Activated CD8-positive, alpha-beta memory T cell treated with anti-CD3 and anti-CD28 coated beads for 24 hours (primary cell): Measurements from ENCODE around the gene AK8.

ENCODE experiments used
- DNase-seq: peaks from one replicate; pipeline ENCODE4 v3.0.0-alpha.2; 2020

AK8 gene

DNA sequence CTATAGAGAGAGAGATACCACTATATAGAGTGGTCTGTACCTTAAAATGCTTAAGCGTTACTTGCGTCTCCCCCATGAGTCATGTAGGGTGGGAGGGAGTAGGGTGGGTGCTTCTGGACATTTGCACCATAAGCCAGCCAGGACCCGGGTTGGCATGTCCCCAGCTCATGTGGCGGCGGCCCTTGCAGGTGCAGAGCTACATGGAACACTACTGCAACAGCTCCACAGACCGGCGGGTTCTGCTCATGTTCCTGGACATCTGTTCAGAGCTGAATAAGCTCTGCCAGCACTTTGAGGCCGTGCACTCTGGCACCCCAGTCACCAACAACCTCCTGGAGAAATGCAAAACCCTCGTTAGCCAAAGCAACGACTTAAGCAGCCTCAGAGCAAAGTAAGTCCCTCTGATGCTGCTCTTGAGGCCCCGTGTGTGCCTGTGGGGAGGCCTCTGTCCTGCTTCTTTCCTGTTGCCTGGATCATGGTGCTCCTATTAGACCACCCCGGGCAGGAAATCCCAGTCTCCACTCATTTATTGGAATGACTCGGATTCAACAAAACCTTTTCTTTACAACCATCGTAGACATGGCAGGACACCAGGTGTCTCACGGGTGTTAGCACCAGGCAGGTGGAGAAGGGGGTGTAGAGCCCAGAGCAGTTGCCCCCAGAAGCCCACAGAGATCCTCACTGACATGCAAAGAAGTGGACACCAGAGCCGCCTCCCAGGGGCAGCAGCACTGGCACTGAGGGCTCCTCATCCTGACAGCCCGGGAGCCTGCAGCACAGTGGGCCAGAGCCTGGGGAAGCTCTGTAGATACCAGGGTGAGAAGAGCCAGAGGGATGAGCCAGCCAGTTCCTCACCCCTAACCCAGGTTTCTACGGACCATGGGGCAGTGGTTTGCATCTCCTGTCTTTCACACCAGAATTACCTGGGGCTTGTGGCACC lies 9.4 kb upstream of the AK8 start:
- DNase-seq = no peak

DNA sequence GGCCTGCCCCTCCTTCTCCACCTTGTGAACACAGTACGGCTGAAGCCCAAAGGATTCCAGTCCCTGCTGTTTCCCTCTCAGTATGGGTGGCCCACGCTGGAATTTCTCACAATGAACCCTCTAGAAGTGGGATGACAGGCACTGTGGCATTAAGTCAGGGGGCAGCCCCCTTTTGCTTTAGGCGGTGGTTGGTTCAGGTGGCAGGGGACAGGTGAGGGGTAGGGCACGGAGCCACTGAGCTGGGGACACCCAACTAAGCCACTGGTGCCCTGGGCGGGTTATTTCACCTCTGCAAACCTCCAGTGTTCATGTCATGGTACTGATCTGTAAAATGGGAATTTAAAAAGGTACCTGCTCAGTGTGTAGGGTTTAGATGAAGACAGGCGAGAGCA lies 8.2 kb upstream of the AK8 start:
- DNase-seq = no peak

- no peak for DNase-seq
Measured at GRCh38 chr9:132885720-132886333, 7.7 kb upstream of the AK8 start.

GRCh38 chr9:132883349-132884294 lies 5.5 kb upstream of the AK8 start:
- DNase-seq = no peak

- DNase-seq = no peak
Measured at GRCh38 chr9:132882616-132883015, 4.5 kb upstream of the AK8 start.

DNA sequence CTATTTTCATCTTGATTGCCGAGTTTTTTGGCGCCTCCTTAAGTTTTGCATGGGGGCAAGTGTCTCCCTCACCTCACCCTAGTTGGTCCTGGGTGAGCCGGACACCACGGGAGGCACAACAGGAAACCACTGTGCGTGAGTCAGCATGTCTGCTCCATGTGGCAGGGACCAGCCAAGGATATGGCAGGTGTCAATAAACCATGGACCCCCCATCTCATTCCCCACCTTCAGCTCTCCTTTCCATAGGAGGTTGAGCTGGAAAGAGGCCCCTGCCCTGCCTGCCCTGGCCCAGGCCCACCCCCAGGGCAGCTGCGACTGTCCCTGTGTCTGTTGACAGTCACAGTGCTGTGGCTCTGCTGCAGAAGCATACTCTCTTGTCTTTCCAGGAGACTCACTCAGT lies 3.7 kb upstream of the AK8 start:
- DNase-seq = no peak

DNA sequence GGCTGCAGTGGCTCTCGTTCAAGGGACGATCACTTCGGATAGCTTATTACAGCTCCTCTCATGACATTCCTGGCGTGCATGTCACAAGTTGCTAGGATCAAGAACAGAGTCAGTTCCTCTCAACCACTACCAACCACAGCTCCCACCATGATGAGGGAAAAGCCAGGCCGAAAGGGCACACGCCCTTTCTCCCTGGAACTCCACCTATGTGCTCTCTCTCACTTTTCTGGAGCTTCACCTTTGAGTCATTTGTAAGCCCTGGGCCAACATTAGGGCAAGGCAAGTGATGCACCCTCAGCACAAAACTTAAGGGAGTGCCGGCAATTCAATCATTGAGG lies 2.2 kb upstream of the AK8 start:
- DNase-seq = no peak

DNA sequence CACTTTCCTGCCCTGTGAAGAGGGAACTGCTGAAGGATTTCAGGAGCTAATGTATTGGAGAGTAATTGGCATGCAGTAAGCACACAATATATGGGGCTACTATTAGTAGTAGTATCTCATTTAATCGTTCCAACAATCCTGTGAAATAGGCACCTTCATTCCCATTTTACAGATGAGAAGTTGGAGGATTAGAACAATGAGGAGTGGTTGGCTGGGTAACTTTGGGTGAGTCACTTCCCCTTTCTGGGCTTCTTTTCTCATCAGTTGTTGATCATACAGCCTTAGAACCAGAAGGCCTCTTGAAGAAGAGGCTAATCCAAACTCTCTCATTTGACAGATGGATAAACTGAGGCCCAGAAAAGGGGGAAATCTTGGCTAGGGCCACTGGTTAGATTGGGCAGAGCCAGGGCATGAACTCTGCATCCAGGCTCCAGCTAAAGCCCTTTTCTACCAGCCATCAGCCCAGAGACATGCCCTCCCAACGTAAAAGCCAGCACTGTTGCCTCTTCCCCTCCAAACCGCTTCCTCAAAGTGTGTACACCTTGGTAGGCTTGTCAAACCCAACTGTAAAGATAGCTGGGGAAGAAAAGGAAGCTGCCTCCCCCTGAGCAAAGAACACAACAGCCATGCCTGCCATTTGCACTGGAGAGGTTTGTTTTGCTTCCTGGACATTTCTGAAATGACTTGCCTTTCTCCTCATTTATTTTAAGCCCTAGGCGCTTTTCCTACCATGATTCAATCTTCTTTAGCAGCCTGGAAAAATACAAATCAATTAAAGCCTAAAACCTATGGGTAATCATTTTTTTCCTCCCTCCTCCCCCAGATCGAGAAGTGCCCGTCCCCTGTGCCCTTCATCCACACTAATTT lies 1.6 kb upstream of the AK8 start:
- DNase-seq = no peak

DNA sequence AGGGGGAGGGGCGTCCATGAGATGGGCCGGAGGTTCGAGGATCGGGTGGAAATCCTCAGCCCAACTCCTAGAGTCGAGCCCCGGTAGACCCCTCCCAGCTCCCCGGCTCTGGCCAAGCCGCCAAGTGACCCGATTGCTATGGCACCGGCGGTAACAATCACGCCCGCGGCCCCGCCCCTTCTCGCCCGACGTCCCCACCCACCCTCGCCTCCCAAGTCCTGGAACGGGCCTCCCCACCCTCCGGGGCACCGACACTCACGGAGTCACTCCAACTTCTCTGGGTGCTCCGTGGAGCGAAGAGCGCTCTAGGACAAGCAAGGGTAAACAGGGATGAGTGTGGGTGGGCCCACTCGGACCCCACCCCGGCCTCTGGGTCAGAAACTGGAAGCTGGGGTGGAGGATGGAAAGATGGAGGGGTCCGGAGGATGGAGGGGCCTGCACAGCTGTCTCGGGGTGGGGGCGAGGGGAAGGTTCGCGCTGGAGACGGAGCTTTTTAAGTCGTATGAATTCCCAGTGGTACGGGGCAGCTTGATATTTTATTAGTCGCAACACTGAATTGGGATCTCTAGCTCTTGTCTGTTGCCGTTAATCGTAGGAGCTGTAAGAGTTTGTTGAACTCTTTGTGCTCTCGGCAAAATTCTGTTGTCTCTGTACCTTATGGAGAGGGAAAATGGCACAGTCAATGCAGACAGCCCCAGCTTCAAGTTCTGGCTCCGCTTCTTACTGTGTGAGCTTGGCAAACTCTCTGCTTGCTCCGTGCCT lies 792 bp upstream of the AK8 start, which contains the start of gene SPACA9:
TSS of gene SPACA9 (plus strand) at position 204 of the 762 bp plus-strand sequence. CDS start 5,050 bp downstream, outside the sequence.
- DNase-seq = peak; percentile 67

GRCh38 chr9:132877458-132877823 lies 643 bp downstream of the AK8 start:
- DNase-seq = no peak

DNA sequence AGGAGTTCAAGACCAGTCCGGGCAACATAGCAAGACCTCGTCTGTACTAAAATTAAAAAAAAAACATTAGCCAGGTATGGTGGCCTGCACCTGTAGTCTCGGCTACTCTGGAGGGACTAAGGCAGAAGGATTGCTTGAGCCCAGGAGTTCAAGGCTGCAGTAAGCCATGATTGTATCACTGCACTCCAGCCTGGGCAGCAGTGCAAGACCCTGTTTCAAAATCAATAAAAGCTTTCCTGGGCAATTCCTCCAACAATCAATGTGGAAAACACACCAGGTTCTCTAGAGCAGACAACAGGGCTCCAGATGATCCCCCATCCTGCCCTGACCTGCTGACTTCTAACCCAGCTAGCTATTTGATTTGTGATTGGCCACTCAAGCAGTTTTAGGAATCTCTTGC lies 1.2 kb downstream of the AK8 start:
- no peak for DNase-seq

- DNase-seq = no peak
Measured at GRCh38 chr9:132875159-132875558, 2.9 kb downstream of the AK8 start.

- no peak for DNase-seq
Measured at GRCh38 chr9:132873403-132873802, 4.7 kb downstream of the AK8 start.

DNA sequence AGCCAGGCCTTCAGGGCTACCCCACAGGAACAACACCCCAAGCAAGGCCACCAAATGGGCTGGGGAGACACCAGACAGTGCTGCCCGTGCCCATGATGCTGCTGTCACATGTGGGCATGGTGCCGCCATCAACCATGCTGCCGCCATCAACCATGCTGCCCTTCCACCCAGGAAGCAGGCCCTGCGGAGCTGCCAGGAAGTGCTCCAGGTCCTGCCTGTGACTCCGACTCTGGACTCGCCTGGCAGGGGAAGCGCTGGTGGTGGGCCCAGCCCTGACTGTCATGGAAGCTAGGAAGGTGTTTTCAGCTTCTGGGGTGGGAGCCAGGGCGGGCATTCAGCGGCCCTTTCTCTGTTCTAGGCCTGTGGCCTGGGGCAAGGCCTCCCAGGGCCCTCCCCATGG lies 8.8 kb downstream of the AK8 start:
- no peak for DNase-seq

GRCh38 chr9:132866898-132867297 lies 11.2 kb downstream of the AK8 start:
- no peak for DNase-seq

DNA sequence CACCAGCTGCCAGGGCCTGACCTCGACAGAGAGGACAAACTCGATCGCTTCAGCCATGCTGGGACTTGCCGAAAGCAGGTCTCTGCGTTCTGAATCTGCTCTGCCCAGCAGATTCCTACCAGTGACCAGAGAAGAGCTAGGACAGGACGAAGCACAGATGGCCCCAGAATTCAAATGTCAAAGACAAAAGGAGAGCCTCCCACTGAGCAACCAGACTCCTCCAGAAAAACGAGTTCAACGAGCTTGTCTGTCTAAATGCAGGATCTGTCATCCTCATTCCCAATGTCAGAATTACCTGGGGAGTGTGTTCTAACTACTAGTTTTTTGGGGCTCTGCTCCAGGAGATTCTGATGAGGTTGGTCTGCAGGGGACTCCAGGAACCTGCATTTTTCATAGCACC lies 13.4 kb downstream of the AK8 start:
- DNase-seq = no peak

DNA sequence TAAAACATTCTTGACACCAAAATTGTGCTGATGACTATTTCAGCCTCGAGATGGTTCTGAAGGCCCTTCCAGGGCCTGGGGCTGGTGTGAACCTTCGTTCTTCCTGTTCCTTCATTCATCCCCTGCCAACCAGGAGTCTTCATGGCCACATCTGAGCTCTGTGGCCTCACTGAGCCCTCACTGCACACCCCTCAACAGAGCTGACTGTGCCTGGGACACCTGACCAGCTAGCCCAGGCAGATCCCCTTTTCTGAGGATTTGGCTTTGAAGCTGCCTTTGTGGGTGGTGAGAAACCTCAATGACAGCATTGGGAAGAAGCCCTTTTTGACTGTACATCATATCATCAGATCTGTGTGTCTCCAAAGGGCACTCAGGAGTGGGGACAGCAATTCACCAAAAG lies 13.8 kb downstream of the AK8 start:
- DNase-seq = no peak

DNA sequence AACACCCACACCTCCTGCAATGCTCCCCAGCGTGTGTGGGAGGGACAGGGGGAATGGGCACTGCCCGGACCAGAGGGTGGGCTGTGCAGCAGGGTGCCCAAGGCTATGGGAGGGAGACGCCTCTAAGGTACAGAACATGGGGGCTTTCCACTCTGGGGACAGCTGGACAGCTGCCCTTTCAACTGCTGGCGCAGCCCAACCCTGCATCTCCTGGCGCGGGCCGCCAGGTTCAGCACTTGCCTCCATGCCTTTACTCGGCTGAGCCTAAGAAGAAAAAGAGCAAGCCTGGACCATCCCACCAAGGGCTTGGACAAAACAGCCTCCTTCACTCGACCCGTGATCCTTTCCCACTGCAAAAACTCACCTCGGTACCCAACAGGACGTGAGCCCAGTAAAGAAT lies 15.0 kb downstream of the AK8 start:
- DNase-seq = no peak

- no peak for DNase-seq
Measured at GRCh38 chr9:132862533-132862932, 15.6 kb downstream of the AK8 start.

GRCh38 chr9:132861666-132862065 lies 16.4 kb downstream of the AK8 start:
- no peak for DNase-seq

DNA sequence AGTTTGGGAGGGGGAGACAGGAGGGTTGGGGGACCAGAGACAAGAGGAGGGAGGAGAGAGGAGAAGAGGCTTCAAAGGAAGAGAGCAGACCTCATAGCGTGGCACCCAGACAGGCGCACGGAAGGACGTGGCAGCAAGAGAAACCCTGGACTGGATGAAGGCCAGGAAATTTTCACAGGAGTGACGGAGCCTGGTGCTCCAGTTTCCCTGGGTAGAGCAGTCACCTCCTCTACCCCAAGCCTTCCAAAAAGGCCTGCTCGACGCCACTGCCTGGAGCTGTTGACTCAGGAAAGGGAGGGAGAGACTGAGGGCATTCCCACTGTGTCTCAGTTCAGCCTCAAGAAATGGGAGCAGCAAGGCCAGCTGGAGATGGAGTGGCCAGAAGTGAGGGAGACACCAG lies 19.3 kb downstream of the AK8 start:
- DNase-seq = no peak
